Neuronal stem cell (in vitro differentiated cells): ENCODE results near the gene PHLDA1. TPM values are rescaled to one million over a fixed set of nuclear protein-coding genes. Genes with fewer than 3 reads are reported as not detected.
A peak's percentile ranks its signal among the peaks of the same experiment; 100 is the strongest.

Experiments
- DNase-seq: peaks from one replicate; pipeline ENCODE4 v3.0.0-alpha.2; 2013; ENCODE audit warnings: low spot score
- H2AFZ ChIP-seq: one replicate; pipeline ENCODE4 v1.6.1; 2013; ENCODE audit warnings: mild to moderate bottlenecking, low read length, inconsistent platforms
- H2AK5ac ChIP-seq: 2 replicates; pipeline ENCODE4 v1.6.1; 2013; ENCODE audit warnings: low read depth, mild to moderate bottlenecking, inconsistent platforms, low read length, moderate library complexity, mixed read lengths
- H2BK120ac ChIP-seq: 2 replicates; pipeline ENCODE4 v1.6.1; 2013; ENCODE audit warnings: low read depth, mild to moderate bottlenecking, inconsistent platforms, low read length, moderate library complexity, mixed read lengths
- H2BK12ac ChIP-seq: one replicate; pipeline ENCODE4 v1.6.1; 2013; ENCODE audit warnings: low read length, inconsistent platforms
- H2BK15ac ChIP-seq: 2 replicates; pipeline ENCODE4 v1.6.1; 2013; ENCODE audit warnings: mild to moderate bottlenecking, low read length, inconsistent platforms, mixed read lengths
- H2BK5ac ChIP-seq: one replicate; pipeline ENCODE4 v1.6.1; 2013; ENCODE audit warnings: inconsistent platforms, mild to moderate bottlenecking, low read length, moderate library complexity
- H3K14ac ChIP-seq: one replicate; pipeline ENCODE4 v1.6.1; 2013; ENCODE audit warnings: low read length, inconsistent platforms
- H3K18ac ChIP-seq: 2 replicates; pipeline ENCODE4 v1.6.1; 2013; ENCODE audit warnings: low read length, inconsistent platforms
- H3K23ac ChIP-seq: 2 replicates; pipeline ENCODE4 v1.6.1; 2013; ENCODE audit warnings: low read depth, mild to moderate bottlenecking, mixed read lengths, low read length, inconsistent platforms; ENCODE audit not compliant: poor library complexity
- H3K27ac ChIP-seq: replicated peaks from 3 replicates; pipeline ENCODE4 v1.5.1; 2013; ENCODE audit warnings: low read length, inconsistent platforms
- H3K27me3 ChIP-seq, 3 experiments: 2 replicates each; pipeline ENCODE4 v1.6.1; 2013; ENCODE audit warnings: low read length in 3 of 3, mild to moderate bottlenecking in 2 of 3, inconsistent platforms in 1 of 3, low read depth in 1 of 3, mixed read lengths in 1 of 3, moderate library complexity in 1 of 3; ENCODE audit not compliant: control insufficient read depth in 3 of 3, insufficient read depth in 3 of 3
- H3K36me3 ChIP-seq, 2 donors: replicated peaks in 1 of 2; 2 replicates each; pipeline ENCODE4 v1.6.1; 2013; ENCODE audit warnings: low read length in 2 of 2; ENCODE audit not compliant: control insufficient read depth in 2 of 2, insufficient read depth in 2 of 2
- H3K4ac ChIP-seq: 2 replicates; pipeline ENCODE4 v1.6.1; 2013; ENCODE audit warnings: inconsistent platforms, mild to moderate bottlenecking, low read length, moderate library complexity
- H3K4me1 ChIP-seq, 2 donors: 1 replicate in 1 of 2; 2 replicates in 1 of 2; pipeline ENCODE4 v1.6.1; 2013; ENCODE audit warnings: low read length in 2 of 2, low read depth in 1 of 2; ENCODE audit not compliant: control insufficient read depth in 2 of 2, insufficient read depth in 1 of 2
- H3K4me2 ChIP-seq: one replicate; pipeline ENCODE4 v1.6.1; 2013; ENCODE audit warnings: mild to moderate bottlenecking, low read length, inconsistent platforms; ENCODE audit not compliant: insufficient read depth, poor library complexity, severe bottlenecking
- H3K4me3 ChIP-seq, 2 donors: 2 replicates each; pipeline ENCODE4 v1.5.1; 2013; ENCODE audit warnings: low read length in 2 of 2, mild to moderate bottlenecking in 2 of 2, inconsistent platforms in 1 of 2, moderate library complexity in 1 of 2
- H3K79me1 ChIP-seq: one replicate; pipeline ENCODE4 v1.6.1; 2013; ENCODE audit warnings: low read depth, mild to moderate bottlenecking, inconsistent platforms, low read length, moderate library complexity
- H3K9ac ChIP-seq: one replicate; pipeline ENCODE4 v1.6.1; 2013; ENCODE audit warnings: mild to moderate bottlenecking, low read depth, low read length, inconsistent platforms; ENCODE audit not compliant: poor library complexity
- H3K9me3 ChIP-seq, 2 donors: replicated peaks in 1 of 2; 2 replicates each; pipeline versions ENCODE3 to v1.6.1; 2013; ENCODE audit warnings: low read length in 2 of 2, mild to moderate bottlenecking in 2 of 2, inconsistent platforms in 1 of 2, low read depth in 1 of 2, mixed read lengths in 1 of 2, moderate library complexity in 1 of 2; ENCODE audit not compliant: control insufficient read depth in 2 of 2, insufficient read depth in 1 of 2
- H4K8ac ChIP-seq: one replicate; pipeline ENCODE4 v1.6.1; 2013; ENCODE audit warnings: low read depth, mild to moderate bottlenecking, inconsistent platforms, low read length, moderate library complexity
- H4K91ac ChIP-seq: one replicate; pipeline ENCODE4 v1.6.1; 2013; ENCODE audit warnings: low read length, low read depth, mild to moderate bottlenecking, inconsistent platforms; ENCODE audit not compliant: poor library complexity
- WGBS, 2 donors: extraction: QIAGEN DNeasy Blood & Tissue Kit; methylation state at CpG; one replicate each; pipeline ENCODE4 v1.1.7; 2013; ENCODE audit warnings: missing lambda C conversion rate in 2 of 2, mixed read lengths in 1 of 2; ENCODE audit not compliant: insufficient read length in 2 of 2, insufficient replicate concordance in 1 of 2; ENCODE audit errors: extremely low coverage in 2 of 2; 5-methylcytosine and 5-hydroxymethylcytosine counted together
- polyA plus RNA-seq, 2 experiments: library from polyadenylated mRNA; stranded (reverse); fragments of 200-250 nt; gene quantifications; one replicate each; pipeline ENCODE4 v1.2.3, GENCODE V29; 2013

The PHLDA1 gene
- polyA plus RNA-seq (2013, experiment 1 of 2), result 0.73 TPM
- 0.76 TPM for polyA plus RNA-seq (2013, experiment 2 of 2)

DNA sequence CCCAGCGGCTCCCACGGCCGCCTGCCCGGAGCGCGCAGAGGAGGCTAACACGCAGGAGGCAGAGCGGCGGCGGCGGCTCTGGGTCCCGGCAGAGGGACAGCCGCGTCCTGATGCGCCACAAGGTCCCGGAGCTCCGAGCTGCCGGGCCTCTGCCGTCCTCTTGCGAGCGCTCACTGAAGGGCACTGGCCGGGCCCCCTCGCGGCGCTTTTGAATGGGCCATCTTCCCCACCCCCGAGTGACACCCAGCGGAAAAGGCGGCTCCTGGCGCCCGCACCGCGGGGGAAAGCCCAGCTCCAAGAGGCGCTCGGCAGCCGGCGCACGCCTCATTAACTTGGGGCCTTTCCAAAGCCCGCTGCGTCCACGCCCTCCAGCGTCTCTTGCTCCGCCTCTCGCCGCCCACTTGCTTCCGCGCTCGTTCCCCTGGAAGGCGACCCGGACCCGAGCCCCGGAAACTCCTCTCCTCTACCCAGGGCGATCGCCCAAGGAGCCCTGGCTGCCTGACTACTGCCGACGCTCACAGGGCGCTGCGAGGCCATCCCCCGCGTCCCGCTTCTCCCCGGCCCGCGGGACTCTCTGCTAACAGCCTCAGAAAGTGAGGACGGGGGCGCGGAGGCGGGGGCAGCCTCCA is at the start of gene PHLDA1:
PHLDA1 (minus strand) TSS at position 363 of the 629 bp plus-strand sequence.
- peak within 1 kb of the TSS; percentile 3 for H2AK5ac ChIP-seq
- no peak within 1 kb of the TSS for H3K4ac ChIP-seq
- H3K23ac ChIP-seq, result peak within 1 kb of the TSS; percentile 60
- peaks cover 8 to 14% of the 10 kb centered on the region in 2 donors for H3K4me1 ChIP-seq
- peak within 1 kb of the TSS; percentile 42 for H2BK12ac ChIP-seq
- H3K14ac ChIP-seq, result no peak within 1 kb of the TSS
- WGBS, 2 donors, result no CpG with 5 or more reads among the region's 67 CpGs
- peak within 1 kb of the TSS; percentile 89 for H3K18ac ChIP-seq
- H3K27me3 ChIP-seq, result peaks cover 0 to 17% (median 3%) of the 10 kb centered on the region in 3 experiments
- peak within 1 kb of the TSS; percentile 92 to 94 for H3K4me3 ChIP-seq
- H4K8ac ChIP-seq, result no peak within 1 kb of the TSS
- H3K9me3 ChIP-seq, result no peaks in the 10 kb centered on the region
- H3K36me3 ChIP-seq, result peaks cover 0 to 27% of the 10 kb centered on the region in 2 donors
- no peak within 1 kb of the TSS for H2BK5ac ChIP-seq
- H2AFZ ChIP-seq, result peak within 1 kb of the TSS; percentile 91
- no peak within 1 kb of the TSS for H4K91ac ChIP-seq
- peak within 1 kb of the TSS; percentile 40 for H3K27ac ChIP-seq
- H3K9ac ChIP-seq, result peak within 1 kb of the TSS; percentile 94
- H3K4me2 ChIP-seq, result peak within 1 kb of the TSS; percentile 99
- H2BK120ac ChIP-seq, result no peak within 1 kb of the TSS
- peak within 1 kb of the TSS; percentile 30 for H2BK15ac ChIP-seq
- H3K79me1 ChIP-seq, result peaks cover 1% of the 10 kb centered on the region
- peak; percentile 89 for DNase-seq

DNA sequence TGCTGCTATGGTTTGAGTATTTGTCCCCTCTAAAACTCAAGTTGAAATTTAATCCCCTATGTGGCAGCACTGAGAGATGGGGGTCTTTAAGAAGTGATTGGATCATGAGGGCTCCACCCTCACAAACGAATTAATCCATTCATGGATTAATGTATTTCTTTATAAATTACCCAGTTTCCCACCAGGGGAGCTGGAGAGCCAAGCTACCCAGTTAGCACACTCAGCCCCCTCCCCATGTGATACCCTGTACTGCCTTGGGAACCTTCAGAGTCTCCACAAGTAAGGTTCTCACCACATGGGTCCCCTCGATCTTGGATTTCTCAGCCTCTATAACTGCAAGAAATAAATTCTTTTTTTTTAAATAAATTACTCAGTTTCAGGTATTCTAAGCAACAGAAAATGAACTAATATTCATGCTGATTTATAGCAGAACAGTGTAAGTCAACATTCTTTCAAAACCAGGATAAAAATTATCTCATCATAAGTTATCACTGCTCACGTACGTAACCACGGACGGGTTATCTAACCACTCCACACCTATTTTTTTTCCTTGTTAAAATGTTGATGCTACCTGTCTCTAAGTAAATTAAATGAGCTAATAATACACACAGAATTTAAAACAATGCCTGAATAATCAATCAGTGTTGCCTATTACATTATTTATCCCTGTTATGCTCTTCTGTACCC is 49.3 kb upstream of the PHLDA1 start:
- peaks cover 0 to 39% of the 10 kb centered on the region in 2 donors for H3K9me3 ChIP-seq
- H3K9ac ChIP-seq, result no peak overlapping the region
- no peak overlapping the region for H2BK5ac ChIP-seq
- H2AFZ ChIP-seq, result no peak overlapping the region
- no CpG with 5 or more reads among the region's 6 CpGs for WGBS, 2 donors
- peaks cover 3 to 5% of the 10 kb centered on the region in 2 donors for H3K4me1 ChIP-seq
- H3K27ac ChIP-seq, result no peak overlapping the region
- no peak overlapping the region for H3K23ac ChIP-seq
- no peak overlapping the region for H2AK5ac ChIP-seq
- no peak overlapping the region for H3K4me3 ChIP-seq
- H3K79me1 ChIP-seq, result peaks cover 2% of the 10 kb centered on the region
- H4K91ac ChIP-seq, result no peak overlapping the region
- H3K36me3 ChIP-seq, result peaks cover 0 to 69% of the 10 kb centered on the region in 2 donors
- H3K27me3 ChIP-seq, result no peaks in the 10 kb centered on the region
- no peak overlapping the region for H2BK12ac ChIP-seq
- no peak overlapping the region for H3K18ac ChIP-seq
- H4K8ac ChIP-seq, result no peak overlapping the region
- H2BK15ac ChIP-seq, result no peak overlapping the region
- no peak overlapping the region for H3K4me2 ChIP-seq
- DNase-seq, result no peak
- H3K14ac ChIP-seq, result no peak overlapping the region
- no peak overlapping the region for H3K4ac ChIP-seq
- no peak overlapping the region for H2BK120ac ChIP-seq

- H2BK120ac ChIP-seq, result no peak overlapping the region
- no peak overlapping the region for H4K8ac ChIP-seq
- no peak overlapping the region for H3K27ac ChIP-seq
- H3K4me2 ChIP-seq, result no peak overlapping the region
- no peak overlapping the region for H3K4me3 ChIP-seq
- peaks cover 0 to 76% of the 10 kb centered on the region in 2 donors for H3K36me3 ChIP-seq
- H3K4ac ChIP-seq, result no peak overlapping the region
- peaks cover 0 to 43% of the 10 kb centered on the region in 2 donors for H3K9me3 ChIP-seq
- H2AK5ac ChIP-seq, result no peak overlapping the region
- no peak overlapping the region for H2AFZ ChIP-seq
- H3K18ac ChIP-seq, result no peak overlapping the region
- H3K23ac ChIP-seq, result no peak overlapping the region
- H2BK15ac ChIP-seq, result no peak overlapping the region
- no peak overlapping the region for H4K91ac ChIP-seq
- peaks cover 3 to 5% of the 10 kb centered on the region in 2 donors for H3K4me1 ChIP-seq
- DNase-seq, result no peak
- H3K14ac ChIP-seq, result no peak overlapping the region
- H2BK5ac ChIP-seq, result no peak overlapping the region
- no peak overlapping the region for H2BK12ac ChIP-seq
- H3K9ac ChIP-seq, result no peak overlapping the region
- no CpG with 5 or more reads among the region's 2 CpGs for WGBS, 2 donors
- no peaks in the 10 kb centered on the region for H3K27me3 ChIP-seq
- H3K79me1 ChIP-seq, result peaks cover 4% of the 10 kb centered on the region
Measured at GRCh38 chr12:76080017-76080728, 48.6 kb upstream of the PHLDA1 start.

DNA sequence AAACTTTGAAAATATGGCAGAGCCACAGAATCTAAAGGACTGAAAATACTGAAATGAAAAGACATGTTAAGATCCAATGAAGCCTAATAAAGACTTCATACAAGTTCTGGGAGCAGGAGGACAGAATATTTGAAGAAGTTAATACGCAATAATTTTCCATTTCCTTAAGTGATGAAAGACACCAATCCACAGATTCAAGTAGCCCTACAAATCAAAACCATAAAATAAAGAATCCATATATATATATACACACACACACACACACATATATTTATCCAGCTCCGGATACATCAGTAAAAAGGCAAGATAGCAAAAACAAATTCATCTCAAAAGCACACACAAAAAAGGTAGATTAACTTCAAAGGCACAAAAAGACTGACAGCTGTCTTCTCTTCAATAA is 47.2 kb upstream of the PHLDA1 start:
- Histone ChIP-seq H3K9me3 (peaks cover 0 to 46% of the 10 kb centered on the region in 2 donors), H3K36me3 (peaks cover 0 to 91% of the 10 kb centered on the region in 2 donors), H2BK15ac (no peak overlapping the region), H3K14ac (no peak overlapping the region), H3K27ac (no peak overlapping the region), H4K91ac (no peak overlapping the region), H2AFZ (no peak overlapping the region), H3K79me1 (peaks cover 3% of the 10 kb centered on the region), H3K4ac (no peak overlapping the region), H4K8ac (no peak overlapping the region), H3K23ac (no peak overlapping the region), H2AK5ac (no peak overlapping the region), H2BK5ac (no peak overlapping the region), H3K4me3 (no peak overlapping the region), H2BK12ac (no peak overlapping the region), H3K27me3 (no peaks in the 10 kb centered on the region), H3K9ac (no peak overlapping the region), H3K4me2 (no peak overlapping the region), H3K18ac (no peak overlapping the region), H2BK120ac (no peak overlapping the region), H3K4me1 (peaks cover 3 to 5% of the 10 kb centered on the region in 2 donors)
- DNase-seq, result no peak
- WGBS, 2 donors, result no CpG with 5 or more reads among the region's 2 CpGs
